ENCODE measurements around the gene CENPT. TPM values are rescaled to one million over a fixed set of nuclear protein-coding genes. Genes with fewer than 3 reads are reported as not detected.
"Not testable (repeated sequence)": the region's sequence is repeated elsewhere in the genome, so short reads cannot be mapped to it uniquely, and the experiment has no call there.

Gene CENPT
- total RNA-seq, 6 donors from 2014 or later, result 30.6 to 201 (median 50.6) TPM

DNA sequence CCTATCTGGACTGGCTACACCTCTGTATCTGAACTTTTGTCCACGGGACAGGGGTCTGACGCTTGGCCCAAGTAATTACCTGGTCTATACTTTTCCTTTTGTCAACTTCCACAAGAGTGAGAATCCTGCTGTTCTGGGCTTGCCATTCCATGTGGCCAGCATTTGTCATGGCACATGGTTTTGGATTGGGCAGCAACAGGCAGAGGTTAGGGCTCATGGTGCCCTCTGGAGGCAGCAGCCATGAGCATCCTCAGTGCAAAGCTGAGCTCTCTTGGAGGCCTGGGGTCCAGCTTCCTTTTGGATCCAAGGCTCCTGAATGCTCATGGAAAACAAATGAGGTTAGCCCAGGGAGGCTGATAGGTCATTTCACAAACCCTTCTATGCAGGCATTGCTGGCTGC lies 17.8 kb upstream of the CENPT start:
- ATAC-seq (ENCODE audit: low FRiP score in 2 of 2), result peak in 1 of 2 donors; percentile 21
- TF ChIP-seq POLR2A (IDR thresholded peaks at IDR 0.05), result no peak
- TF ChIP-seq POLR2AphosphoS5 (IDR thresholded peaks at IDR 0.05), result no peak
- TF ChIP-seq, protein P1, sequence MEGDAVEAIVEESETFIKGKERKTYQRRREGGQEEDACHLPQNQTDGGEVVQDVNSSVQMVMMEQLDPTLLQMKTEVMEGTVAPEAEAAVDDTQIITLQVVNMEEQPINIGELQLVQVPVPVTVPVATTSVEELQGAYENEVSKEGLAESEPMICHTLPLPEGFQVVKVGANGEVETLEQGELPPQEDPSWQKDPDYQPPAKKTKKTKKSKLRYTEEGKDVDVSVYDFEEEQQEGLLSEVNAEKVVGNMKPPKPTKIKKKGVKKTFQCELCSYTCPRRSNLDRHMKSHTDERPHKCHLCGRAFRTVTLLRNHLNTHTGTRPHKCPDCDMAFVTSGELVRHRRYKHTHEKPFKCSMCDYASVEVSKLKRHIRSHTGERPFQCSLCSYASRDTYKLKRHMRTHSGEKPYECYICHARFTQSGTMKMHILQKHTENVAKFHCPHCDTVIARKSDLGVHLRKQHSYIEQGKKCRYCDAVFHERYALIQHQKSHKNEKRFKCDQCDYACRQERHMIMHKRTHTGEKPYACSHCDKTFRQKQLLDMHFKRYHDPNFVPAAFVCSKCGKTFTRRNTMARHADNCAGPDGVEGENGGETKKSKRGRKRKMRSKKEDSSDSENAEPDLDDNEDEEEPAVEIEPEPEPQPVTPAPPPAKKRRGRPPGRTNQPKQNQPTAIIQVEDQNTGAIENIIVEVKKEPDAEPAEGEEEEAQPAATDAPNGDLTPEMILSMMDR (IDR thresholded peaks at IDR 0.05), result peak in 4 of 6 experiments; percentile 13 to 55 (median 42)
- no peak overlapping the region for H3K27ac ChIP-seq
- H3K9me3 ChIP-seq, result no peaks in the 10 kb centered on the region
- 95 to 96% methylated on average over 2 of the region's 2 CpGs for WGBS, 2 donors
- H3K4me3 ChIP-seq, result no peak overlapping the region
- peaks cover 0 to 53% (median 31%) of the 10 kb centered on the region in 4 donors for H3K36me3 ChIP-seq
- DNase-seq, result peak in 1 of 2 donors; percentile 37
- no peaks in the 10 kb centered on the region for H3K27me3 ChIP-seq
- H3K4me1 ChIP-seq, result peaks cover 0 to 18% (median 7%) of the 10 kb centered on the region in 4 donors

DNA sequence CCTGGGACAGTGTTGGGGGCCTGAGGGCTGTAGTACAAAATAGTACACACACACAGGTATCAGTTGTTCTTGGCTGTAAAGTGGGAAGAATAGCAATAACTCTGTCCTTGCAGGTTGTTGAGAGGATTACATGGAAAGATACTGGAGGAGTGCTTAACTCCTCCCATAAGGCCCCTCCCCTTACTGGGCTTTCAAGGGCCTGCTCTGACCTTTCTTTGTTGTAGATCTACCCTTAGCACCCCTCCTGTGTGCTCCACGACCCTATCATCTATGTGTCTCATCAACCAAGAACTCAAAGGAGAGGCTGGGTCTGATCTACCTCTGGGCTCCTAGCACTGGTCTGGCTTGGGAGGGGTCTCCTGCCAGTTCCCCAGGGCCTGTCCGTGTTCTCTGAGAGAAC lies 17.1 kb upstream of the CENPT start:
- ATAC-seq (ENCODE audit: low FRiP score in 2 of 2) (no peak), DNase-seq (no peak)
- TF ChIP-seq EP300 (IDR thresholded peaks at IDR 0.05) (no peak), POLR2A (IDR thresholded peaks at IDR 0.05) (no peak), POLR2AphosphoS5 (IDR thresholded peaks at IDR 0.05) (no peak)
- TF ChIP-seq, protein P1 (IDR thresholded peaks at IDR 0.05), result no peak
- 79 to 83% methylated on average over 2 of the region's 2 CpGs for whole genome bisulfite sequencing, 2 donors
- Histone ChIP-seq H3K4me1 (peaks cover 0 to 18% (median 7%) of the 10 kb centered on the region in 4 donors), H3K27ac (no peak overlapping the region), H3K27me3 (no peaks in the 10 kb centered on the region), H3K9me3 (no peaks in the 10 kb centered on the region), H3K36me3 (peaks cover 0 to 46% (median 25%) of the 10 kb centered on the region in 4 donors), H3K4me3 (no peak overlapping the region)

DNA sequence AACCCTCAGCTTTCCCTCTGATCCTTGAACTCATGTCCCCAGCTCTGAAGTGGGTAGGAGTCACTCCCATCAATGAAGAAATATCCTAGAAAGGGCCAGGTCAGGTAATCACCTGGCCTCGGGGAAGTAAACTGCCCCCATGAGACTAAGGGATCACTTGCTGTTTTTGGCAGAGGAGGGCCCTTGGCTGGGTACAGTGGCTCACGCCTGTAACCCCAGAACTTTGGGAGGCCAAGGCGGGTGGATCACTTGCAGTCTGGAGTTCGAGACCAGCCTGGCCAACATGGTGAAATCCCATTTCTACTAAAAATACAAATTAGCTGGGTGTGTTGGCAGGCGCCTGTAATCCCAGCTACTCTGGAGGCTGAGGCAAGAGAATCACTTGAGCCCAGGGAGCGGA lies 16.6 kb upstream of the CENPT start:
- peaks cover 0 to 18% (median 9%) of the 10 kb centered on the region in 4 donors for H3K4me1 ChIP-seq
- ATAC-seq (ENCODE audit: low FRiP score in 2 of 2); H3K27me3 ChIP-seq; DNase-seq; H3K9me3 ChIP-seq; H3K4me3 ChIP-seq: not testable (repeated sequence)
- 94 to 96% methylated on average over 2 to 6 of the region's 6 CpGs for WGBS, 2 donors
- peak overlapping the region in 2 of 4 donors; percentile 3 to 69 for H3K27ac ChIP-seq
- peaks cover 0 to 43% (median 21%) of the 10 kb centered on the region in 4 donors for H3K36me3 ChIP-seq

DNA sequence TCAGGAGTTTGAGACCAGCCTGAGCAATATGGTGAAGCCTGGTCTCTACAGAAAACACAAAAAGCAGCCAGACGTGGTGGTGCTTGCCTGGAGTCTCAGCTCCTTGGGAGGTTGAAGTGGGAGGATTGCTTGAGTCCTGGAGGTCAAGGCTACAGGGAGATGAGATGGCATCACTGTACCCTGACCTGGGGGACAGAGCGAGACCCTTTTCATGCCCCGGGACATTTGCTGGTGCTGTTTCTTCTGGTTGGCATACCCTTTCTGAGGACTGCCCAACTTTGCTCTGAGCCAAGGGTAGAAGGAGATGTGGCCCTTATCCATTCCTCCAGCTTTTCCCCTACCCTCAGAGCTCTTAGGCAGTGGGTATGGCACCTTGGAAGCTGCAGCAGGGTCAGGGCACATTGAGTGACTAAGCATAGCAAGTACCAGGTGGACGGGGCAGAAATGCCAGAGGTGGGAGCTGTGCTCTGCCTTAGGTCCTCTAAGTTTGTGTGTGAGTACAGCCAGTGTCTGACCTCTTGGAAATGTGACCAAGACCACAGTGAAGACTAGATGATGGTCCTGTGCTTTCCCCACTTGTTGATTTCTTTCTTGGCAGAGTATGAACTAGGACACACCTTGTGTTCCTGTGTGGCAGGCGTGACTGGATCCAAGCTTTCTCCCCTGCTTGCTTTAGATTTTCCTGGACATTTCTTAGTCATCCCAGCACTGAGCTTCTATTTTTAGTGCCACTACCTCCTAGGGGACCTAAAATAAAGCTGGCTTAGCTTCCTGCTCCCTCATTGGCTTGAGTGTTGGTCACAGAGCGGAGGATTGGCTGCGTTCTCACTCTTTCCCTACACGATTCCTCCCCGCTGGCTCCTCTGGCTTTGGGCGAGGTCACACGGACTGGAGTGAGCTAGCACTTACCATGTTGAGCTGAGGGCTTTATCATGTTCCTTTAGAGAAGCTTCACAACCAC lies 15.4 kb upstream of the CENPT start:
- Histone ChIP-seq H3K36me3 (peaks cover 0 to 32% (median 12%) of the 10 kb centered on the region in 4 donors), H3K9me3 (no peaks in the 10 kb centered on the region), H3K4me1 (peaks cover 11 to 26% (median 19%) of the 10 kb centered on the region in 4 donors), H3K27ac (peak overlapping the region; percentile 22 to 69 (median 35)), H3K27me3 (no peaks in the 10 kb centered on the region), H3K4me3 (no peak overlapping the region)
- ATAC-seq (ENCODE audit: low FRiP score in 2 of 2) (peak in 1 of 2 donors; percentile 81), DNase-seq (no peak)
- no peak for TF ChIP-seq POLR2AphosphoS5 (IDR thresholded peaks at IDR 0.05)
- TF ChIP-seq, protein P1 (IDR thresholded peaks at IDR 0.05), result no peak
- WGBS, 2 donors, result 86 to 87% methylated on average over 10 to 11 of the region's 11 CpGs

DNA sequence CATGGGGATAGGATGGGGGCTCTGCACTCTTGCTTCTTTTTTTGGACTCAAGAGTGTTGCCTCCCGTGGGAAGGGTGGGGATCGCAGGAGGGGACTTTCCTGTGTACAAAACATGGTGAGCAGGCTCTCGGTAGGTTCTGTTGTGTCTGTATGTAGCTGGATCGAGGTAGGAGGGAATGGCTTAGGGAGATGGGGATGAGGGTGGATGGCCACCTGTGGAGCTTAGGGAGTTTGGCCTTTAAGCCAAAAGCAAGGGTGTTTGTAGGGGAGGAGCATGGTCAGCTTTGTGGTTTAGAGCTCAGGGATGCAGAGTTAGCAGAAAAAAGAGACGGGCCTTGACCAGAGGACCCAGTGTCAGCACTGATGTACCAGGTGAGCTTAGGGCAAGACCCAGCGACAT lies 14.4 kb upstream of the CENPT start:
- Histone ChIP-seq H3K36me3 (peaks cover 0 to 22% (median 10%) of the 10 kb centered on the region in 4 donors), H3K9me3 (no peaks in the 10 kb centered on the region), H3K4me3 (no peak overlapping the region), H3K27ac (peak overlapping the region in 1 of 4 donors; percentile 17), H3K27me3 (no peaks in the 10 kb centered on the region), H3K4me1 (peaks cover 21 to 36% (median 28%) of the 10 kb centered on the region in 4 donors)
- 81 to 86% methylated on average over 6 of the region's 6 CpGs for WGBS, 2 donors
- DNase-seq, result no peak
- TF ChIP-seq EP300 (IDR thresholded peaks at IDR 0.05) (no peak), POLR2A (IDR thresholded peaks at IDR 0.05) (no peak), POLR2AphosphoS5 (IDR thresholded peaks at IDR 0.05) (no peak)
- TF ChIP-seq, protein P1 (IDR thresholded peaks at IDR 0.05), result no peak
- ATAC-seq (ENCODE audit: low FRiP score in 2 of 2), result no peak

All from upper lobe of left lung (tissue), 6 donors.